Immature natural killer cell (primary cell): Measurements from ENCODE around the gene POLA1. TPM values are rescaled to one million over a fixed set of nuclear protein-coding genes. Genes with fewer than 3 reads are reported as not detected.
"Not testable (repeated sequence)": the region's sequence is repeated elsewhere in the genome, so short reads cannot be mapped to it uniquely, and the experiment has no call there.

Experiments used
- DNase-seq, 3 donors: peaks; one replicate each; pipeline ENCODE4 v3.0.0; 2022; ENCODE audit warnings: mixed read lengths in 1 of 3
- H3K27ac Mint-ChIP-seq, 6 donors: one replicate each; pipeline ENCODE4 v1.8.0; 2020; ENCODE audit warnings: mixed read lengths in 6 of 6, mild to moderate bottlenecking in 5 of 6, inconsistent platforms in 4 of 6, moderate library complexity in 3 of 6
- H3K27me3 Mint-ChIP-seq, 3 donors: one replicate each; pipeline ENCODE4 v1.8.0; 2020 to 2021; ENCODE audit warnings: low read depth in 3 of 3, mild to moderate bottlenecking in 3 of 3, mixed read lengths in 3 of 3, moderate library complexity in 3 of 3, inconsistent platforms in 1 of 3
- H3K36me3 Mint-ChIP-seq, 3 donors: one replicate each; pipeline ENCODE4 v1.8.0; 2020; ENCODE audit warnings: mixed read lengths in 3 of 3, inconsistent platforms in 2 of 3, mild to moderate bottlenecking in 2 of 3
- H3K4me1 Mint-ChIP-seq, 2 donors: one replicate each; pipeline ENCODE4 v1.8.0; 2020; ENCODE audit warnings: inconsistent platforms in 2 of 2, mild to moderate bottlenecking in 2 of 2, mixed read lengths in 2 of 2, moderate library complexity in 1 of 2
- H3K4me3 Mint-ChIP-seq, 5 donors: one replicate each; pipeline ENCODE4 v1.8.0; 2020; ENCODE audit warnings: mild to moderate bottlenecking in 5 of 5, mixed read lengths in 5 of 5, inconsistent platforms in 3 of 5, moderate library complexity in 3 of 5
- H3K9me3 Mint-ChIP-seq, 6 donors: one replicate each; pipeline ENCODE4 v1.8.0; 2020; ENCODE audit warnings: mild to moderate bottlenecking in 6 of 6, mixed read lengths in 6 of 6, inconsistent platforms in 4 of 6, moderate library complexity in 3 of 6
- polyA plus RNA-seq, 3 donors: library from polyadenylated mRNA; unstranded; fragments of 300-500 nt; fragmentation: Illumina TruSeq; gene quantifications; one replicate each; pipeline ENCODE4 v1.2.3, GENCODE V29; 2021

The POLA1 gene, protein sequence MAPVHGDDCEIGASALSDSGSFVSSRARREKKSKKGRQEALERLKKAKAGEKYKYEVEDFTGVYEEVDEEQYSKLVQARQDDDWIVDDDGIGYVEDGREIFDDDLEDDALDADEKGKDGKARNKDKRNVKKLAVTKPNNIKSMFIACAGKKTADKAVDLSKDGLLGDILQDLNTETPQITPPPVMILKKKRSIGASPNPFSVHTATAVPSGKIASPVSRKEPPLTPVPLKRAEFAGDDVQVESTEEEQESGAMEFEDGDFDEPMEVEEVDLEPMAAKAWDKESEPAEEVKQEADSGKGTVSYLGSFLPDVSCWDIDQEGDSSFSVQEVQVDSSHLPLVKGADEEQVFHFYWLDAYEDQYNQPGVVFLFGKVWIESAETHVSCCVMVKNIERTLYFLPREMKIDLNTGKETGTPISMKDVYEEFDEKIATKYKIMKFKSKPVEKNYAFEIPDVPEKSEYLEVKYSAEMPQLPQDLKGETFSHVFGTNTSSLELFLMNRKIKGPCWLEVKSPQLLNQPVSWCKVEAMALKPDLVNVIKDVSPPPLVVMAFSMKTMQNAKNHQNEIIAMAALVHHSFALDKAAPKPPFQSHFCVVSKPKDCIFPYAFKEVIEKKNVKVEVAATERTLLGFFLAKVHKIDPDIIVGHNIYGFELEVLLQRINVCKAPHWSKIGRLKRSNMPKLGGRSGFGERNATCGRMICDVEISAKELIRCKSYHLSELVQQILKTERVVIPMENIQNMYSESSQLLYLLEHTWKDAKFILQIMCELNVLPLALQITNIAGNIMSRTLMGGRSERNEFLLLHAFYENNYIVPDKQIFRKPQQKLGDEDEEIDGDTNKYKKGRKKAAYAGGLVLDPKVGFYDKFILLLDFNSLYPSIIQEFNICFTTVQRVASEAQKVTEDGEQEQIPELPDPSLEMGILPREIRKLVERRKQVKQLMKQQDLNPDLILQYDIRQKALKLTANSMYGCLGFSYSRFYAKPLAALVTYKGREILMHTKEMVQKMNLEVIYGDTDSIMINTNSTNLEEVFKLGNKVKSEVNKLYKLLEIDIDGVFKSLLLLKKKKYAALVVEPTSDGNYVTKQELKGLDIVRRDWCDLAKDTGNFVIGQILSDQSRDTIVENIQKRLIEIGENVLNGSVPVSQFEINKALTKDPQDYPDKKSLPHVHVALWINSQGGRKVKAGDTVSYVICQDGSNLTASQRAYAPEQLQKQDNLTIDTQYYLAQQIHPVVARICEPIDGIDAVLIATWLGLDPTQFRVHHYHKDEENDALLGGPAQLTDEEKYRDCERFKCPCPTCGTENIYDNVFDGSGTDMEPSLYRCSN (N-terminal part only)
- 1 to 10 TPM; 3.8 to 6.5 (median 3.9) TPM for polyA plus RNA-seq

DNA sequence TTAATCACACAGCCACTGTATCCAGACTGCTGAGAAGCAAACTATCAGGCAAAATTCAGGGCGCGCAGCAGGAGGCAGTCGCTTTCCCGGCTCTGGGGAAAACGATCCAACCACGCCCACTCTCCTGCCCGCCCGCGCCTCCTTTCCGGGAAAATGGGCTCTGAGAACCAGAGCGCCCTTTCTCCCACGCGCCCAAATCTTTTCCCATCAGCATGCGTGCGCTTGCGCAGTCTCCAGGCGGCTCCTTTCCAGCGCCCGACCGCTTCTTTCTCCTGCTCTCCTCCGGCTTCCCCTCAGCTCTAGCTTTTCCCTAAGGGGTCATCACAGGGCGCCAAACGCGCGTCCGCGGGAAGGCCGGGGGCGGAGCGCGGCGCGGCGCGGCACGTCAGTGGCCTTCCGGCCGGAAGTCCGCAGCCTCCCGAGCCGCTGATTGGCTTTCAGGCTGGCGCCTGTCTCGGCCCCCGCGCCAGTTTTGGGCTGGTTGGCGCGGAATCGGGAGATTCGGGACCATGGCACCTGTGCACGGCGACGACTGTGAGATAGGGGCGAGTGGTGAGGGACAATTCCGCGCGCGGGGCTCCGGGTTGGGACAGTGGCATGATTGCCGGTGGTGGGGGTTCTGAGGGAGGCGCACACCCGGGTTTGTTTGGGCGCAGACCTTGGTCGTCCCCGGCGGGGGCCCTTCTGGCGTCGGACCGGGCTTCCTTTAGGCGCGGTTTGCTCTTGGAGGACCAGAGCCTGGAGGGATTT lies at the start of gene POLA1:
TSS of gene POLA1 (plus strand) at position 466 of the 750 bp plus-strand sequence. CDS start at position 510, 44 bp downstream.
- Mint-ChIP-seq H3K4me3 (peak within 1 kb of the TSS; percentile 94 to 97 (median 94)), H3K36me3 (no peaks in the 10 kb centered on the region), H3K27ac (peak within 1 kb of the TSS; percentile 82 to 93 (median 90)), H3K9me3 (no peaks in the 10 kb centered on the region), H3K27me3 (peaks cover 0 to 3% (median 2%) of the 10 kb centered on the region in 3 donors), H3K4me1 (peaks cover 8 to 9% of the 10 kb centered on the region in 2 donors)
- DNase-seq: peak; percentile 62 to 70 (median 68)

DNA sequence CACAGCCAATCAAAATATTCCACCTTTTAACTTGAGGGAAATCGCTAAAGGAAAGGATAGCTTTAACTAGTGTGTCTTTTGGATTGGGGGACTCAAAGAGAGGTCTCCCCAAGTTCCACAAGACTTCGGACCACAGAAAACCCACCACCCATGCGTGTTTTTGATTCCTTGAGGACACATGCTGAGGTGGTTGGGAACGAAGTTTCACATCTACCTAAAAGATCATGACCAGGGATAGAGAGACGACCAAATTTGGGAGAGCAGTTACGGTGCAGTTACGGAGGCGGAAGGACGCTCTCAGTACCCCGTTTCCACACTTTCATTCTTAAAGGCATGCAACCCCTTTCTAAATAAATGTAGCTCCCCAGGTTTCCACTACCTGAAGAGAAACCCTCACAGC lies 47.7 kb upstream of the POLA1 start:
- H3K4me1 Mint-ChIP-seq: peaks cover 19 to 23% of the 10 kb centered on the region in 2 donors
- no peak for DNase-seq
- no peak overlapping the region for H3K27ac Mint-ChIP-seq
- H3K9me3 Mint-ChIP-seq: no peaks in the 10 kb centered on the region
- peak overlapping the region; percentile 39 to 69 (median 57) for H3K4me3 Mint-ChIP-seq
- no peaks in the 10 kb centered on the region for H3K36me3 Mint-ChIP-seq
- H3K27me3 Mint-ChIP-seq: peaks cover 0 to 8% (median 6%) of the 10 kb centered on the region in 3 donors

DNA sequence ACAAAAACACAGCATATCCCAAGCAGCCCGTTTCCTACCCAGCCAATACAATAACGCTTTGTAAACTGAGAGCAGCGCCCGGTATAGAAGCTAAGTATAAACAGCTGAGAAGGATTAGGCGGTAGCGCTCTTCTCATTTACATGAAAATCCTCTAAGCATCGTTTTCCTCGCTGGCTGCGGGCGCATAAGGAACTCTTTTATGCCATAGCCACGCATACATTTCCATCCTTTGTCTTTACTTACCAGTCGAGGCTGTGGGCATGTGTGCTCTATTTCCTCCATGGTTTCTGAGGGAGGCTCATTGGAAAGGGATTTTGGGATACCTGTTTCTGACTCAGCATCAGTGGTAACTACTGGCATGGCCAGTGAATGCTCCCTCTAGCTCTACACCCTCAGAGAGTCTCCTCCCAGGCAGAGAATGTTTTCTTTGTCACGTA lies 47.0 kb upstream of the POLA1 start:
- peaks cover 0 to 8% (median 7%) of the 10 kb centered on the region in 3 donors for H3K27me3 Mint-ChIP-seq

DNA sequence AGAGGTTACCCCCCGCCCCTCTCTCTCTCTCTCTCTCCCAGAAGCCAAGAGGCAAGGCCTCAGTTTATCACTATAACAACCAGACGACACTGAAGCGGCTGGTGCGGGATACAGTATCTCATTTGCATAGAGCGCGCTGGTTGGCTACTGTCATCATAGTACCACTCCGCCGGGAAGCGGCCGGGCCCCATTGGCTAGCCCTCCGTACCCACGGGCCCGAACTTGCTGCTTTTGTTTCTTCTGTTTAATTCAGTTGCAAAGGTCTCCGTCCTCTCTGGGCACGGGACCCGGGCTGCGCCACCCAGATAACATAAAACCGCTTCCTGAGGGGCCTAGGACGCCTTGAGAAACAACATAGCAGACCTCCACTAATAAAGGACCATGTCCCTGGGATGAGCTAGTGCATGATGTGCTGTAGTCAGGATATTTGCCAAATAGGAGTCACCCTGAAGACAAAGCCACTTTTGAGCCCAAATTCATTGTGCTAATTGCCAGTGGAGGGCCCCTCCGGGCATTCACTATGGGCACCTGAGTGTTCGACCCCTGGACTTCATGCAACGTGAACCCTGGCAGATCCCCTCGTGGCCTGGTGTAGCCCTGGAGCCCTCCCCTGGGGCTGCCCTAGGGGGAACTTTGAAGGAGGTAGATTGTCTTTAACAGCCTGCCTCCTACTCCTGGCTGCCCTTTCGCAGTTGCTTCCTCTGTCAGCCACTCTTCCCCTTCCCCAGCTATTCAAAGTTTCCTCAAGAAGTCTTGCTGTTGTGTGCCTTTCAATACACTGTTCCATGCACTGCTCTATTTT lies 46.3 kb upstream of the POLA1 start, which contains the start of gene PCYT1B:
TSS of gene PCYT1B (minus strand) at position 91 of the 802 bp plus-strand sequence. CDS start 242 bp downstream, outside the sequence.
- H3K27me3 Mint-ChIP-seq: peaks cover 0 to 8% (median 8%) of the 10 kb centered on the region in 3 donors
- no peaks in the 10 kb centered on the region for H3K9me3 Mint-ChIP-seq
- peak; percentile 60 to 65 (median 65) for DNase-seq
- peaks cover 19 to 23% of the 10 kb centered on the region in 2 donors for H3K4me1 Mint-ChIP-seq
- no peaks in the 10 kb centered on the region for H3K36me3 Mint-ChIP-seq
- peak within 1 kb of the TSS in 4 of 6 donors; percentile 37 to 66 (median 43) for H3K27ac Mint-ChIP-seq
- H3K4me3 Mint-ChIP-seq: peak within 1 kb of the TSS; percentile 69 to 89 (median 83)

More for the DNA sequence above, 47.0 kb upstream of the POLA1 start:
- peak overlapping the region in 3 of 6 donors; percentile 40 to 66 (median 46) for H3K27ac Mint-ChIP-seq
- H3K9me3 Mint-ChIP-seq: no peaks in the 10 kb centered on the region
- peaks cover 19 to 23% of the 10 kb centered on the region in 2 donors for H3K4me1 Mint-ChIP-seq
- no peaks in the 10 kb centered on the region for H3K36me3 Mint-ChIP-seq
- H3K4me3 Mint-ChIP-seq: peak overlapping the region; percentile 69 to 89 (median 83)
- DNase-seq: peak in 1 of 3 donors; percentile 1

DNA sequence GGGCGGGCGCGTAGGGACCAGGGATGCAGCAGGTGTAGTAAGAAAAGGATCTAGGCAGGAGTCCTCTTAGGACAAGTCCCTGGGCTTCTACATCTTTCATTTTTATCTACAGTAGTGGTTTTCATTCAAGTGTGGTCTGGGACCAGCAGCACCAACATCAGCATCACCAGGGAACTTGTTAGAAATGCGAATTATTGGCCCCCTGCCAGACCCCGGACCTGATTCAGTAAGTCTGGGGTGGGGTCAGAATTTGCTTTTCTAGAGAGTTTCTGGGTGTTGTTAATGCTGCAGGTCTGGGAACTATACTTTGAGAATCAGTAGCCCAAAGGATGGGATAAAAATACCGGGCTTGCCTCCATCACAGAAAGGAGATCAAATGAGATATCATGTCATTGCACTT lies 45.2 kb upstream of the POLA1 start:
- H3K27me3 Mint-ChIP-seq: peaks cover 0 to 8% (median 6%) of the 10 kb centered on the region in 3 donors
- DNase-seq: no peak
- H3K4me1 Mint-ChIP-seq: peaks cover 19 to 23% of the 10 kb centered on the region in 2 donors
- no peaks in the 10 kb centered on the region for H3K36me3 Mint-ChIP-seq
- H3K27ac Mint-ChIP-seq: no peak overlapping the region
- H3K4me3 Mint-ChIP-seq: no peak overlapping the region
- H3K9me3 Mint-ChIP-seq: no peaks in the 10 kb centered on the region

DNA sequence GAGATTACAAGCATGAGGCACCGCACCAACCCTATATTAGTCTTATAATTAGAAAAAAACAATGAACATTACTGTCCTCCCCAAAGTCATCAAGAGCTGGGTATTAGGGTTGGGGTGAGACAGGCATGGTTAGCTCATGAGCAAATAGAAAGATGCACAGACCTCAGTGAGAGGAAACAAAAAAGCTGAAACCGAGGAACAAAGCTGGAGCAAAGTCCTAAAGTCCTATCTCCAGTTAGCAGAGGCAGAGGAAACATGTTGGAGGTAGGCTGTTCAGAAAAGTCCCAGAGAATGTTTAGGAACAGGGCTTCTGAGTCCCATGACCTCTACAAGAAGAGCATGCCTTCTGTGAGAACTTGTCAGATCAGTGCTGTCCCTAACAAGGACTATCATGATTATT lies 41.9 kb upstream of the POLA1 start:
- H3K9me3 Mint-ChIP-seq: no peaks in the 10 kb centered on the region
- no peak for DNase-seq
- peaks cover 0 to 7% (median 2%) of the 10 kb centered on the region in 3 donors for H3K27me3 Mint-ChIP-seq
- H3K27ac Mint-ChIP-seq: no peak overlapping the region
- no peaks in the 10 kb centered on the region for H3K36me3 Mint-ChIP-seq
- H3K4me1 Mint-ChIP-seq: peaks cover 13% of the 10 kb centered on the region in 2 donors
- H3K4me3 Mint-ChIP-seq: no peak overlapping the region

DNA sequence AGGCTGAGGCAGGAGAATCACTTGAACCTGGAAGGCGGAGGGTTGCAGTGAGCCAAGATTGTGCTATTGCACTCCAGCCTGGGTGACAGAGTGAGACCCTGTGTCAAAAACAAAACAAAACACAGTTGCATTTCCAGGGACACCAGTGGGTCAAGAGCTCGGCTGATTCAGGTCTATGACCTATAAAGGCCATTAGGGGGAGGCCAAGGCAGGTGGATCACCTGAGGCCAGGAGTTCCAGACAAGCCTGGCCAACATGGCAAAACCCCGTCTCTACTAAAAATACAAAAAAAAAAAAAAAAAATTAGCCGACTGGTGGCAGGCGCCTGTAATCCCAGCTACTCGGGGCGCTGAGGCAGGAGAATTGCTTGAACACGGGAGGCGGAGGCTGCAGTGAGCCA lies 38.0 kb upstream of the POLA1 start:
- H3K4me3 Mint-ChIP-seq, H3K9me3 Mint-ChIP-seq: not testable (repeated sequence)

DNA sequence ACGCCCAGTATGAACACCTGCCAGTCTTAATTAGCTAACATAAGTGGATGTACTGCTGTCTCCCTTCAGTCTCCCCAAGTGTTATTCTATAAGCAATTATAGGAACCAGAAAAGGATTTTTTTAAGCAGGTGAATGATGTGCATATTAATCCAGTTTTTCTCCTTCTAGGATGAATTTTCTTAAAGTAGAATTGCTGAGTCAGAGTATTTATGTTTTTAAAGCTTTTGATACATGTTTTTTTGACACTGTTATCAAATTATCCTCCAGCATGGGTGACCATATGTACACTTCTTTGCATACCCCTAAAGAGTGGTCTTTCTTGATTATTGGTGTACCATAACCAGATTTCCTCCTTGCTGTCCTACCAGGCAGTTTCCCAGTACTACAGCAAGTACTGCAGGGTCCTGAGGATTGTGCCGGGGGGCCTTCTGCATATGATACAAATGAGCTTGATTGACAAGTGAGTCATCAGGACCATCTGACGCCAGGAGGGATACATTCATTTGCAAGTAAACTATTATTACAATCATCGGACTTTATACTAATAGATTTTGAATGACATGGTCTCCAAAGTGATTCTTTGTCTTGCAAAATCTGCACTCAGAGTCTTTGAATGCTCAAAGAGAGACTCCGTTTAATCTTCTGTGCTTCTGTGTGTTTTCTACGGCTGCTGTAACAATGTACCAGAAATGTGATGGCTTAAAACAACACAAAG lies 35.9 kb upstream of the POLA1 start:
- Mint-ChIP-seq H3K4me1 (no peaks in the 10 kb centered on the region), H3K4me3 (no peak overlapping the region), H3K27me3 (peaks cover 0 to 3% (median 2%) of the 10 kb centered on the region in 3 donors), H3K27ac (no peak overlapping the region), H3K9me3 (no peaks in the 10 kb centered on the region), H3K36me3 (no peaks in the 10 kb centered on the region)
- no peak for DNase-seq

More for the DNA sequence above, 38.0 kb upstream of the POLA1 start:
- not testable (repeated sequence) for H3K36me3 Mint-ChIP-seq, H3K27ac Mint-ChIP-seq, DNase-seq, H3K27me3 Mint-ChIP-seq, H3K4me1 Mint-ChIP-seq

DNA sequence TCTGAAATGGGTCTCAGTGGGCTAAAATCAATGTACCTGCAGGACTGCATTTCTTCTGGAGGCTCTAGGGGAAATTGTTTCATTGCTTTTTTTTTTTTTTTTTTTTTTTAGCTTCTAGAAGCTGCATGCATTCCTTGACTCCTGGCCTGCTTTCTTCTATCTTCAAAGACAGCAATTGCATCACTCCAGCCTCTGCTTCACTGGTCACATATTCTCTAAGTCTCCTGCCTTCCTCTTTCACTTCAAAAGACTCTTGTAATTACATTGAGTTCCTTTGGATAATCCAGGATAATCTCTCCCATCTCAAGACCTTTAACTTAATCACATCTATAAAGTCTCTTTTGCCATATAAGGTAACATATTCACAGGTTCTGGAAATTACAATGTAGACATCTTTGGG lies 35.3 kb upstream of the POLA1 start:
- DNase-seq: no peak
- Mint-ChIP-seq H3K27me3 (peaks cover 0 to 3% (median 2%) of the 10 kb centered on the region in 3 donors), H3K27ac (no peak overlapping the region), H3K9me3 (no peaks in the 10 kb centered on the region), H3K4me1 (no peaks in the 10 kb centered on the region), H3K4me3 (no peak overlapping the region), H3K36me3 (no peaks in the 10 kb centered on the region)

DNA sequence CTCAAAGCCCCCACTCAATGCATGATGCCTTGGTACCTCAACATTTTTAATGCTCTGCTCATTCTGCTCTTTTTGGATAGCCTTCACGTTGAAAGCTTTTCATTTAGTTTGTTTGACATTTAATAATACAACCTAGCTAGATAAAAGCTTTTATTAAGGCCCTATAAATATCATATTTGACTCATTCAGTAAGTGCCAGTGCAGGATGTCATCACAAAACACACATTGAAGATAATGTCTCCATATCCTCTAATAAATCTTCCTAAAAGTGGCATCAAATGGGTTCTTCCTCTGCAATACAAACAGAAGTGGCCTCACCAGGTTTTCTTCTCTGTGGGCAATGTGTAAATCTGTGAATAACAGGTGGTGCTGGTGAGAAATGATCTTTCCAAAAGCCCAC lies 34.6 kb upstream of the POLA1 start:
- Mint-ChIP-seq H3K9me3 (no peaks in the 10 kb centered on the region), H3K4me1 (no peaks in the 10 kb centered on the region)

DNA sequence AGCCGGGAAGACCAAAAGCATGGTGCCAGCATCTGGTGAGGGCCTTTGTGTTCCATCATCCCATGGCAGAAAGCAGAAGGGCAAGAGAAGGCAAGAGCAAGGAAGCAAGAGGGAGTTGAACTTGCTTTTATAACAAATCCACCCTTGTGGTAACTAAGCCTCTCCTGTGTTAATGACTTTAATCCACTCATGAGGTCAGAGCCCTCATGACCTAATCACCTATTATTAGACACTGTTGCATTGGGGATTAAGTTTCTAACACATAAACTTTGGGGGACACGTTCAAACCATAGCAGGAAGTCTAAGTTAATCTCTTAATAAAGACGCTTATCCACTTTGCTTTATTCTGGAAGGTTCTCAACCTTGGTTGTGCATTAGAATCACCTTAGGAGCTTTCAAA lies 34.1 kb upstream of the POLA1 start:
- Mint-ChIP-seq H3K27ac (no peak overlapping the region), H3K4me3 (no peak overlapping the region)
- DNase-seq: no peak

More for the DNA sequence above, 34.6 kb upstream of the POLA1 start:
- Mint-ChIP-seq H3K4me3 (no peak overlapping the region), H3K27ac (no peak overlapping the region), H3K36me3 (no peaks in the 10 kb centered on the region), H3K27me3 (peaks cover 0 to 3% (median 2%) of the 10 kb centered on the region in 3 donors)
- DNase-seq: no peak

More for the DNA sequence above, 34.1 kb upstream of the POLA1 start:
- H3K9me3 Mint-ChIP-seq: no peaks in the 10 kb centered on the region
- no peaks in the 10 kb centered on the region for H3K4me1 Mint-ChIP-seq
- peaks cover 0 to 3% (median 2%) of the 10 kb centered on the region in 3 donors for H3K27me3 Mint-ChIP-seq
- H3K36me3 Mint-ChIP-seq: no peaks in the 10 kb centered on the region
